Esophagus (tissue), 2 donors: ENCODE data around the gene ARMC3. TPM values are rescaled to one million over a fixed set of nuclear protein-coding genes. Genes with fewer than 3 reads are reported as not detected.
A peak's percentile ranks its signal among the peaks of the same experiment; 100 is the strongest.

ENCODE experiments used
- H3K27ac ChIP-seq, 2 donors: one replicate each; pipeline ENCODE4 v1.5.1; 2013; ENCODE audit warnings: low read depth in 2 of 2, mild to moderate bottlenecking in 2 of 2, inconsistent platforms in 1 of 2, low read length in 1 of 2, moderate library complexity in 1 of 2
- H3K27me3 ChIP-seq, 2 donors: one replicate each; pipeline ENCODE4 v1.6.1; 2013; ENCODE audit warnings: low read length in 2 of 2, control low read depth in 1 of 2, mild to moderate bottlenecking in 1 of 2; ENCODE audit not compliant: insufficient read depth in 2 of 2, control insufficient read depth in 1 of 2
- H3K36me3 ChIP-seq, 2 donors: one replicate each; pipeline ENCODE4 v1.6.1; 2013; ENCODE audit warnings: low read length in 1 of 2; ENCODE audit not compliant: control insufficient read depth in 2 of 2, insufficient read depth in 2 of 2
- H3K4me1 ChIP-seq, 2 donors: one replicate each; pipeline ENCODE4 v1.6.1; 2013; ENCODE audit warnings: low read length in 1 of 2; ENCODE audit not compliant: control insufficient read depth in 2 of 2, insufficient read depth in 2 of 2
- H3K4me3 ChIP-seq, 2 donors: one replicate each; pipeline ENCODE4 v1.5.1; 2013; ENCODE audit warnings: low read length in 2 of 2, mild to moderate bottlenecking in 2 of 2, low read depth in 1 of 2, moderate library complexity in 1 of 2
- H3K9me3 ChIP-seq, 2 donors: one replicate each; pipeline ENCODE4 v1.6.1; 2013; ENCODE audit warnings: mild to moderate bottlenecking in 2 of 2, low read depth in 1 of 2, low read length in 1 of 2, moderate library complexity in 1 of 2; ENCODE audit not compliant: control insufficient read depth in 2 of 2, insufficient read depth in 1 of 2
- WGBS, 2 donors: extraction: QIAGEN DNeasy Blood & Tissue Kit; methylation state at CpG; one replicate each; pipeline ENCODE4 v1.1.7; 2013; 5-methylcytosine and 5-hydroxymethylcytosine counted together
- polyA plus RNA-seq, 2 donors: library from polyadenylated mRNA; stranded (reverse); fragments of 200-250 nt; gene quantifications; one replicate each; pipeline ENCODE4 v1.2.3, GENCODE V29; 2013
- donor health status: healthy with polysubstance abuse.
- donor health status: Bipolar disorder and iron deficiency.

ARMC3 gene
- polyA plus RNA-seq, 2 donors: 0.04 TPM; not detected in 1

GRCh38 chr10:22945934-22946673 is 18.3 kb downstream of the ARMC3 start:
- Histone ChIP-seq H3K9me3 (no peaks in the 10 kb centered on the region), H3K4me1 (no peaks in the 10 kb centered on the region), H3K4me3 (no peak overlapping the region), H3K36me3 (no peaks in the 10 kb centered on the region), H3K27me3 (no peaks in the 10 kb centered on the region), H3K27ac (no peak overlapping the region)
- WGBS, 2 donors: 82 to 86% methylated on average over 2 of the region's 2 CpGs

GRCh38 chr10:22954970-22955369 is 27.1 kb downstream of the ARMC3 start:
- Histone ChIP-seq H3K27ac (no peak overlapping the region), H3K9me3 (no peaks in the 10 kb centered on the region), H3K36me3 (no peaks in the 10 kb centered on the region), H3K4me3 (no peak overlapping the region), H3K27me3 (no peaks in the 10 kb centered on the region), H3K4me1 (no peaks in the 10 kb centered on the region)
- 69 to 74% methylated on average over 3 of the region's 3 CpGs for WGBS, 2 donors

- no peak overlapping the region for H3K27ac ChIP-seq
- H3K4me1 ChIP-seq: no peaks in the 10 kb centered on the region
- H3K36me3 ChIP-seq: no peaks in the 10 kb centered on the region
- H3K9me3 ChIP-seq: no peaks in the 10 kb centered on the region
- H3K27me3 ChIP-seq: no peaks in the 10 kb centered on the region
- H3K4me3 ChIP-seq: no peak overlapping the region
- WGBS, 2 donors: 64 to 69% methylated on average over 2 of the region's 2 CpGs
These were observed 30.5 kb downstream of the ARMC3 start for GRCh38 chr10:22958338-22958737.

- 61 to 67% methylated on average over 2 of the region's 2 CpGs for WGBS, 2 donors
- no peaks in the 10 kb centered on the region for H3K9me3 ChIP-seq
- no peaks in the 10 kb centered on the region for H3K4me1 ChIP-seq
- H3K4me3 ChIP-seq: no peak overlapping the region
- no peak overlapping the region for H3K27ac ChIP-seq
- no peaks in the 10 kb centered on the region for H3K27me3 ChIP-seq
- H3K36me3 ChIP-seq: no peaks in the 10 kb centered on the region
These were observed 31.4 kb downstream of the ARMC3 start for GRCh38 chr10:22959292-22959691.

GRCh38 chr10:22959950-22960349 is 32.1 kb downstream of the ARMC3 start:
- no peaks in the 10 kb centered on the region for H3K27me3 ChIP-seq
- no peak overlapping the region for H3K4me3 ChIP-seq
- H3K36me3 ChIP-seq: no peaks in the 10 kb centered on the region
- no peaks in the 10 kb centered on the region for H3K4me1 ChIP-seq
- no peak overlapping the region for H3K27ac ChIP-seq
- 62 to 67% methylated on average over 3 of the region's 3 CpGs for WGBS, 2 donors
- no peaks in the 10 kb centered on the region for H3K9me3 ChIP-seq

- Histone ChIP-seq H3K4me1 (no peaks in the 10 kb centered on the region), H3K4me3 (no peak overlapping the region), H3K27me3 (no peaks in the 10 kb centered on the region), H3K36me3 (no peaks in the 10 kb centered on the region), H3K9me3 (no peaks in the 10 kb centered on the region), H3K27ac (no peak overlapping the region)
- 95 to 97% methylated on average over 1 of the region's 1 CpG for whole genome bisulfite sequencing, 2 donors
These were observed 35.0 kb downstream of the ARMC3 start for GRCh38 chr10:22962817-22963216.

GRCh38 chr10:22969704-22970103 is 41.9 kb downstream of the ARMC3 start:
- Histone ChIP-seq H3K4me3 (no peak overlapping the region), H3K9me3 (no peaks in the 10 kb centered on the region), H3K27me3 (no peaks in the 10 kb centered on the region), H3K4me1 (no peaks in the 10 kb centered on the region), H3K27ac (no peak overlapping the region), H3K36me3 (no peaks in the 10 kb centered on the region)
- WGBS, 2 donors: 74% methylated on average over 5 of the region's 5 CpGs

- Histone ChIP-seq H3K36me3 (no peaks in the 10 kb centered on the region), H3K9me3 (no peaks in the 10 kb centered on the region), H3K4me3 (no peak overlapping the region)
These were observed 48.7 kb downstream of the ARMC3 start for GRCh38 chr10:22976534-22976933.

GRCh38 chr10:22977751-22978150 is 49.9 kb downstream of the ARMC3 start:
- Histone ChIP-seq H3K4me3 (no peak overlapping the region), H3K9me3 (no peaks in the 10 kb centered on the region), H3K27me3 (no peaks in the 10 kb centered on the region), H3K27ac (no peak overlapping the region), H3K4me1 (no peaks in the 10 kb centered on the region), H3K36me3 (no peaks in the 10 kb centered on the region)
- WGBS, 2 donors: 89 to 94% methylated on average over 1 of the region's 1 CpG

More at GRCh38 chr10:22976534-22976933, 48.7 kb downstream of the ARMC3 start:
- Histone ChIP-seq H3K27ac (no peak overlapping the region), H3K4me1 (no peaks in the 10 kb centered on the region), H3K27me3 (no peaks in the 10 kb centered on the region)
- 84 to 95% methylated on average over 1 of the region's 1 CpG for WGBS, 2 donors

- no peaks in the 10 kb centered on the region for H3K9me3 ChIP-seq
- H3K36me3 ChIP-seq: no peaks in the 10 kb centered on the region
- no peaks in the 10 kb centered on the region for H3K27me3 ChIP-seq
- H3K4me1 ChIP-seq: no peaks in the 10 kb centered on the region
- 59 to 60% methylated on average over 2 of the region's 2 CpGs for whole genome bisulfite sequencing, 2 donors
- no peak overlapping the region for H3K4me3 ChIP-seq
- H3K27ac ChIP-seq: peak overlapping the region in 1 of 2 donors; percentile 48
These were observed 50.4 kb downstream of the ARMC3 start for GRCh38 chr10:22978287-22978686.
